ENCODE results near the gene RNF17. TPM values are rescaled to one million over a fixed set of nuclear protein-coding genes. Genes with fewer than 3 reads are reported as not detected.
A peak's percentile ranks its signal among the peaks of the same experiment; 100 is the strongest.

The RNF17 gene
- total RNA-seq, 1 experiment from 2014 or later, result 0.14 TPM

DNA sequence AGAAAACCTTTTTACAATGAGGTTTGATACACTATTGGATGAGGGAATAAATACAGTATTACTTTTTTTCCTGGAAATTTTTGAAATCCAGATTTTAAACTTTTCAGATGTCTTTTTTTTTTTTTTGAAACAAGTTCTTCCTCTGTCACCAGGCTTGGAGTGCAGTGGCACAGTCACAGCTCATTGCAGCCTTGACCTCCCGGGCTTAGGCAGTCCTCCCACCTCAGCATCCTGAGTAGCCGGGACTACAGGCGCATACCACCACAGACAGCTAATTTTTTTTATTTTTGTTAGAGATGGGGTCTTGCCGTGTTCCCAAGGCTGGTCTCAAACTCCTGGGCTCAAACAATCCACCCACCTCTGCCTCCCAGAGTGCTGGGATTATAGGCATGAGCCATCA is 96.8 kb downstream of the RNF17 start:
- H3K4me3 Mint-ChIP-seq (ENCODE audit: unreplicated experiment), result no peak overlapping the region
- H3K9me3 Mint-ChIP-seq (ENCODE audit: unreplicated experiment), result no peaks in the 10 kb centered on the region
- intact Hi-C loops (cut with micrococcal nuclease; ENCODE audit: unreplicated experiment), result loop anchor here (10.0 kb wide), 1 partner anchor 166 kb away; no protein-coding TSS in a partner anchor
- H3K27me3 Mint-ChIP-seq (ENCODE audit: insufficient read depth, unreplicated experiment), result peaks cover 2% of the 10 kb centered on the region
- Histone ChIP-seq H3K4me3 (ENCODE audit: low read depth, low read length) (no peak overlapping the region), H3K27me3 (replicated peaks; ENCODE audit: control insufficient read depth, insufficient read depth, low read length) (no peaks in the 10 kb centered on the region), H3K4me1 (no peaks in the 10 kb centered on the region), H3K9me3 (no peaks in the 10 kb centered on the region), H3K36me3 (ENCODE audit: control insufficient read depth, insufficient read depth, low read length) (no peaks in the 10 kb centered on the region)
- TF ChIP-seq, protein P1, sequence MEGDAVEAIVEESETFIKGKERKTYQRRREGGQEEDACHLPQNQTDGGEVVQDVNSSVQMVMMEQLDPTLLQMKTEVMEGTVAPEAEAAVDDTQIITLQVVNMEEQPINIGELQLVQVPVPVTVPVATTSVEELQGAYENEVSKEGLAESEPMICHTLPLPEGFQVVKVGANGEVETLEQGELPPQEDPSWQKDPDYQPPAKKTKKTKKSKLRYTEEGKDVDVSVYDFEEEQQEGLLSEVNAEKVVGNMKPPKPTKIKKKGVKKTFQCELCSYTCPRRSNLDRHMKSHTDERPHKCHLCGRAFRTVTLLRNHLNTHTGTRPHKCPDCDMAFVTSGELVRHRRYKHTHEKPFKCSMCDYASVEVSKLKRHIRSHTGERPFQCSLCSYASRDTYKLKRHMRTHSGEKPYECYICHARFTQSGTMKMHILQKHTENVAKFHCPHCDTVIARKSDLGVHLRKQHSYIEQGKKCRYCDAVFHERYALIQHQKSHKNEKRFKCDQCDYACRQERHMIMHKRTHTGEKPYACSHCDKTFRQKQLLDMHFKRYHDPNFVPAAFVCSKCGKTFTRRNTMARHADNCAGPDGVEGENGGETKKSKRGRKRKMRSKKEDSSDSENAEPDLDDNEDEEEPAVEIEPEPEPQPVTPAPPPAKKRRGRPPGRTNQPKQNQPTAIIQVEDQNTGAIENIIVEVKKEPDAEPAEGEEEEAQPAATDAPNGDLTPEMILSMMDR (IDR thresholded peaks at IDR 0.05; ENCODE audit: insufficient read depth in 1 of 2, low read depth in 1 of 2, low read length in 1 of 2, severe bottlenecking in 1 of 2, unreplicated experiment in 1 of 2), result no peak
- H3K27ac Mint-ChIP-seq (ENCODE audit: unreplicated experiment), result no peak overlapping the region
- CTCF ChIA-PET, result no interaction called here
- no peaks in the 10 kb centered on the region for H3K36me3 Mint-ChIP-seq (ENCODE audit: insufficient read depth, unreplicated experiment)
- POLR2A ChIA-PET, result no interaction called here
- peaks cover 16% of the 10 kb centered on the region for H3K4me1 Mint-ChIP-seq (ENCODE audit: low read depth, unreplicated experiment)
- BruUV-seq (replicated peaks), result no TSS peak
- no peak for DNase-seq

- Mint-ChIP-seq H3K4me1 (ENCODE audit: low read depth, unreplicated experiment) (peaks cover 16% of the 10 kb centered on the region), H3K4me3 (ENCODE audit: unreplicated experiment) (no peak overlapping the region), H3K27ac (ENCODE audit: unreplicated experiment) (no peak overlapping the region), H3K27me3 (ENCODE audit: insufficient read depth, unreplicated experiment) (peaks cover 2% of the 10 kb centered on the region), H3K9me3 (ENCODE audit: unreplicated experiment) (no peaks in the 10 kb centered on the region), H3K36me3 (ENCODE audit: insufficient read depth, unreplicated experiment) (no peaks in the 10 kb centered on the region)
- POLR2A ChIA-PET, result no interaction called here
- CTCF ChIA-PET, result no interaction called here
- Histone ChIP-seq H3K4me1 (no peaks in the 10 kb centered on the region), H3K9me3 (no peaks in the 10 kb centered on the region), H3K36me3 (ENCODE audit: control insufficient read depth, insufficient read depth, low read length) (no peaks in the 10 kb centered on the region), H3K27me3 (replicated peaks; ENCODE audit: control insufficient read depth, insufficient read depth, low read length) (no peaks in the 10 kb centered on the region), H3K4me3 (ENCODE audit: low read depth, low read length) (no peak overlapping the region)
- intact Hi-C loops (cut with micrococcal nuclease; ENCODE audit: unreplicated experiment), result loop anchor here (10.0 kb wide), 1 partner anchor 167 kb away; no protein-coding TSS in a partner anchor
- TF ChIP-seq, protein P1 (IDR thresholded peaks at IDR 0.05; ENCODE audit: insufficient read depth in 1 of 2, low read depth in 1 of 2, low read length in 1 of 2, severe bottlenecking in 1 of 2, unreplicated experiment in 1 of 2), result no peak
- BruUV-seq (replicated peaks), result no TSS peak
- DNase-seq, result no peak
These were observed 97.8 kb downstream of the RNF17 start for GRCh38 chr13:24861617-24862362.

- Mint-ChIP-seq H3K27ac (ENCODE audit: unreplicated experiment) (no peak overlapping the region), H3K27me3 (ENCODE audit: insufficient read depth, unreplicated experiment) (peaks cover 1% of the 10 kb centered on the region), H3K4me3 (ENCODE audit: unreplicated experiment) (peak overlapping the region; percentile 22), H3K4me1 (ENCODE audit: low read depth, unreplicated experiment) (peaks cover 20% of the 10 kb centered on the region), H3K9me3 (ENCODE audit: unreplicated experiment) (no peaks in the 10 kb centered on the region), H3K36me3 (ENCODE audit: insufficient read depth, unreplicated experiment) (no peaks in the 10 kb centered on the region)
- H3K36me3 ChIP-seq (ENCODE audit: control insufficient read depth, insufficient read depth, low read length), result no peaks in the 10 kb centered on the region
- no peaks in the 10 kb centered on the region for H3K9me3 ChIP-seq
- no peak overlapping the region for H3K4me3 ChIP-seq (ENCODE audit: low read depth, low read length)
- no peaks in the 10 kb centered on the region for H3K27me3 ChIP-seq (replicated peaks; ENCODE audit: control insufficient read depth, insufficient read depth, low read length)
- no peak for DNase-seq
- TF ChIP-seq, protein P1 (IDR thresholded peaks at IDR 0.05; ENCODE audit: insufficient read depth in 1 of 2, low read depth in 1 of 2, low read length in 1 of 2, severe bottlenecking in 1 of 2, unreplicated experiment in 1 of 2), result no peak
- ChIA-PET CTCF (interaction anchor here (1.2 kb wide), 1 partner anchor 11 kb away, joined by 4 read pairs; no protein-coding TSS in a partner anchor), POLR2A (no interaction called here)
- intact Hi-C loops (cut with micrococcal nuclease; ENCODE audit: unreplicated experiment), result loop anchor here (10.0 kb wide), 1 partner anchor 169 kb away; no protein-coding TSS in a partner anchor
- H3K4me1 ChIP-seq, result no peaks in the 10 kb centered on the region
- BruUV-seq (replicated peaks), result no TSS peak
These were observed 100.0 kb downstream of the RNF17 start for GRCh38 chr13:24863748-24864540.

All from Caco-2 (cell line).